Activated B cell treated with CpG ODN at 0.5 μM for 24 hours (primary cell): ENCODE measurements around the gene SARNP. TPM values are rescaled to one million over a fixed set of nuclear protein-coding genes. Genes with fewer than 3 reads are reported as not detected.

Source experiments
- ATAC-seq: fragments of 200-7000 bp; cut with Tn5 transposase; one replicate; pipeline ENCODE4 v1.10.0; 2021; ENCODE audit warnings: low read depth, mild to moderate bottlenecking, moderate library complexity
- CTCF ChIA-PET: fragments of 350-600 bp; sonication (Branson Sonifier 250); formaldehyde crosslinking; loops from one replicate; lab custom pipeline; 2021; ENCODE audit warnings: antibody characterized with exemption; lab: Charles Lee
- POLR2A ChIA-PET: fragments of 350-600 bp; sonication (Branson Sonifier 250); formaldehyde crosslinking; loops from one replicate; lab custom pipeline; 2021; ENCODE audit warnings: antibody characterized with exemption; lab: Charles Lee
- DNase-seq: peaks from one replicate; pipeline ENCODE4 v3.0.0; 2022
- H3K27ac Mint-ChIP-seq: one replicate; pipeline ENCODE4 v1.8.0; 2020; ENCODE audit warnings: mixed read lengths
- H3K27me3 Mint-ChIP-seq: one replicate; pipeline ENCODE4 v1.8.0; 2021; ENCODE audit warnings: mixed read lengths
- H3K36me3 Mint-ChIP-seq: one replicate; pipeline ENCODE4 v1.8.0; 2021; ENCODE audit warnings: low read depth, mixed read lengths
- H3K4me1 Mint-ChIP-seq: one replicate; pipeline ENCODE4 v1.8.0; 2021; ENCODE audit warnings: mixed read lengths
- H3K4me3 Mint-ChIP-seq: one replicate; pipeline ENCODE4 v1.8.0; 2020; ENCODE audit warnings: mild to moderate bottlenecking, mixed read lengths
- H3K9me3 Mint-ChIP-seq: one replicate; pipeline ENCODE4 v1.8.0; 2020; ENCODE audit warnings: mixed read lengths
- intact Hi-C: fragments of 100-400 bp; cut with micrococcal nuclease; formaldehyde crosslinking; loops from one replicate; pipeline ENCODE4 v1.15.1; 2024
- total RNA-seq: library from RNA; stranded (reverse); gene quantifications from 2 replicates; pipeline ENCODE4 v1.2.3, GENCODE V29; 2022
- TF ChIP-seq, protein P1 (sequence below): fragments of 200-600 bp; IDR thresholded peaks from one replicate; pipeline ENCODE4 v1.8.0; 2022; ENCODE audit warnings: antibody characterized with exemption, mild to moderate bottlenecking

The SARNP gene
- total RNA-seq, 1 donor from 2014 or later, result 53.6 TPM

- Mint-ChIP-seq H3K4me3 (no peak overlapping the region), H3K27ac (no peak overlapping the region), H3K9me3 (no peaks in the 10 kb centered on the region), H3K27me3 (no peaks in the 10 kb centered on the region), H3K4me1 (peaks cover 1% of the 10 kb centered on the region), H3K36me3 (peaks cover 82% of the 10 kb centered on the region)
- ChIA-PET POLR2A (no interaction called here), CTCF (interaction anchor here (1.4 to 3.8 kb wide), 5 partner anchors 30 to 66 kb away, joined by 4 to 30 read pairs (median 5); partner anchors contain the start of gene GDF11)
- TF ChIP-seq, protein P1, sequence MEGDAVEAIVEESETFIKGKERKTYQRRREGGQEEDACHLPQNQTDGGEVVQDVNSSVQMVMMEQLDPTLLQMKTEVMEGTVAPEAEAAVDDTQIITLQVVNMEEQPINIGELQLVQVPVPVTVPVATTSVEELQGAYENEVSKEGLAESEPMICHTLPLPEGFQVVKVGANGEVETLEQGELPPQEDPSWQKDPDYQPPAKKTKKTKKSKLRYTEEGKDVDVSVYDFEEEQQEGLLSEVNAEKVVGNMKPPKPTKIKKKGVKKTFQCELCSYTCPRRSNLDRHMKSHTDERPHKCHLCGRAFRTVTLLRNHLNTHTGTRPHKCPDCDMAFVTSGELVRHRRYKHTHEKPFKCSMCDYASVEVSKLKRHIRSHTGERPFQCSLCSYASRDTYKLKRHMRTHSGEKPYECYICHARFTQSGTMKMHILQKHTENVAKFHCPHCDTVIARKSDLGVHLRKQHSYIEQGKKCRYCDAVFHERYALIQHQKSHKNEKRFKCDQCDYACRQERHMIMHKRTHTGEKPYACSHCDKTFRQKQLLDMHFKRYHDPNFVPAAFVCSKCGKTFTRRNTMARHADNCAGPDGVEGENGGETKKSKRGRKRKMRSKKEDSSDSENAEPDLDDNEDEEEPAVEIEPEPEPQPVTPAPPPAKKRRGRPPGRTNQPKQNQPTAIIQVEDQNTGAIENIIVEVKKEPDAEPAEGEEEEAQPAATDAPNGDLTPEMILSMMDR, result no peak
- intact Hi-C loops, result loop anchor here (5.0 kb wide), 1 partner anchor 134 kb away; no protein-coding TSS in a partner anchor
- no peak for ATAC-seq
- no peak for DNase-seq
These were observed 21.6 kb downstream of the SARNP start for GRCh38 chr12:55795950-55796349.

DNA sequence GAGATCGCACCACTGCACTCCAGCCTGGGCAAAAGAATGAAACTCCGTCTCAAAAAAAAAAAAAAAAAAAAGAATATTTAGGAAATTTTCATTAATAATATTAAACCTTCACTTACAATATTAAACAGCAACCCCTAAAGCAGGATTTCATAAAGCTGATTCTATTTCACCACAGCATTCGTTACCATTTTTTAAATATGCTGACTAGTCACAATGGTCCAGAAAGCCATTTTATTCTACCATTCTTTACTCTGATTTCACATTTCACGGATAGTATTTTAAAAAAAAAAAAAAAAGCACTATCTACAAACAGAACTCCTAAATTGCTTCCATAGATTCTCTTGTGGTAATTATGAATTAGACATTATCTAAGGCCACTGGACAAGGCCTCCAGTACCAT, 27.6 kb downstream of the SARNP start:
- Mint-ChIP-seq H3K4me3 (no peak overlapping the region), H3K27ac (no peak overlapping the region), H3K36me3 (peaks cover 83% of the 10 kb centered on the region), H3K27me3 (no peaks in the 10 kb centered on the region), H3K4me1 (no peaks in the 10 kb centered on the region), H3K9me3 (no peaks in the 10 kb centered on the region)
- TF ChIP-seq, protein P1, result no peak
- ATAC-seq, result no peak
- DNase-seq, result no peak
- intact Hi-C loops, result loop anchor here (5.0 kb wide), 1 partner anchor 33 kb away; no protein-coding TSS in a partner anchor
- ChIA-PET CTCF (interaction anchor here (1.4 kb wide), 1 partner anchor 131 kb away, joined by 3 read pairs; no protein-coding TSS in a partner anchor), POLR2A (interaction anchor here (0.7 kb wide), 1 partner anchor 1536 kb away, joined by 4 read pairs; no protein-coding TSS in a partner anchor)

DNA sequence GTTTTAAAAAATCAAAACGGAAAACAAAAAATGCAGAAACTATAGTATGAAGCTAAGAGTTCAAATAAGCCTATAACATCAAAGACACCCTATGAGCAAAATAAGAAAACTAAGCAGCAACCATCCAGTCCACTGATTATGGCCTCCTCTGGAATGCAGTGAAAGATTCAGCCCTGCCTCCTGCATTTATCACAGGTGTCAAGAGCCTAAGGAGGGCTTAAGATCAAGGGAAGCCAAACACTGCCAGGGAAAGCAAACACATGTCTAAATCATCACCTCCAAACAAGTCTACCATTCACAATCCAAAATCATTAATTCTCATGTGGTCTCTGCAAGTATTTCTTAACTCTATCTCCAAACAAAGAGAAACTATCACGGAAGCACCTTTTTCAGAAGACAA, 28.4 kb downstream of the SARNP start:
- Mint-ChIP-seq H3K4me1 (no peaks in the 10 kb centered on the region), H3K9me3 (no peaks in the 10 kb centered on the region), H3K27me3 (no peaks in the 10 kb centered on the region), H3K36me3 (peaks cover 84% of the 10 kb centered on the region), H3K27ac (no peak overlapping the region), H3K4me3 (no peak overlapping the region)
- CTCF ChIA-PET, result interaction anchor here (1.4 kb wide), 1 partner anchor 130 kb away, joined by 3 read pairs; no protein-coding TSS in a partner anchor
- POLR2A ChIA-PET, result no interaction called here
- ATAC-seq (no peak), DNase-seq (no peak)
- TF ChIP-seq, protein P1, result no peak
- intact Hi-C loops, result no loop called here

- no peaks in the 10 kb centered on the region for H3K9me3 Mint-ChIP-seq
- POLR2A ChIA-PET, result no interaction called here
- intact Hi-C loops, result no loop called here
These were observed 29.0 kb downstream of the SARNP start for GRCh38 chr12:55788546-55788945.

DNA sequence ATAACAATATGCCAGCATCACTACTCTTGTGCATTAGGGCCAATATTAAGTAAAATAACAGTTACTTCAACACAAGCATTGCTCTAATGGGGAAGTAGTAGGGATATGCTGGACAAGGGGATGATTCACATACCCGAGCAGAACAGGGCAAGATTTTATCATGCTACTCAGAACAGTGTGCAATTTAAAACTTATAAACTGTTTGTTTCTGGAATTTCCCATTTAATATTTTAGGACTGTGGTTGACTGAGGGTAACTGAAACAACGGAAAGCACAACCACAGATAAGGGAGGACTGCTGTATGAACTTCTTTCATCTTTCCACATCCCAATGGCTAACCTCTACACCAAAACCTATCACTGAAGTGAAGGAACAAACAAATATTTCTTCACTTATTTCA, 36.8 kb downstream of the SARNP start:
- Mint-ChIP-seq H3K9me3 (no peaks in the 10 kb centered on the region), H3K27me3 (no peaks in the 10 kb centered on the region), H3K4me3 (no peak overlapping the region), H3K4me1 (peaks cover under 1% of the 10 kb centered on the region), H3K36me3 (peaks cover 74% of the 10 kb centered on the region), H3K27ac (no peak overlapping the region)
- TF ChIP-seq, protein P1, result no peak
- no peak for ATAC-seq
- ChIA-PET CTCF (no interaction called here), POLR2A (interaction anchor here (0.7 kb wide), 1 partner anchor 329 kb away, joined by 7 read pairs; no protein-coding TSS in a partner anchor)
- DNase-seq, result no peak
- intact Hi-C loops, result no loop called here

More at GRCh38 chr12:55788546-55788945, 29.0 kb downstream of the SARNP start:
- CTCF ChIA-PET, result interaction anchor here (1.4 kb wide), 1 partner anchor 130 kb away, joined by 3 read pairs; no protein-coding TSS in a partner anchor
- TF ChIP-seq, protein P1, result no peak
- Mint-ChIP-seq H3K4me3 (no peak overlapping the region), H3K36me3 (peaks cover 84% of the 10 kb centered on the region), H3K4me1 (no peaks in the 10 kb centered on the region), H3K27ac (no peak overlapping the region), H3K27me3 (no peaks in the 10 kb centered on the region)
- DNase-seq, result no peak
- no peak for ATAC-seq
